ENCODE data around the gene GRM8. TPM values are rescaled to one million over a fixed set of nuclear protein-coding genes. Genes with fewer than 3 reads are reported as not detected.

Gene GRM8
- total and polyA plus RNA-seq, 2 experiments from 2014 or later, result not detected

- 8 to 10% methylated on average over 2 of the region's 2 CpGs for WGBS, 2 experiments (ENCODE audit: low coverage in 1 of 2, low lambda C conversion rate in 2 of 2, missing lambda C conversion rate in 2 of 2)
- Histone ChIP-seq H3F3A (ENCODE audit: insufficient read depth) (no peaks in the 10 kb centered on the region), H3K27me3 (replicated peaks; ENCODE audit: insufficient read depth) (no peaks in the 10 kb centered on the region), H3K9me3 (ENCODE audit: low read depth) (no peaks in the 10 kb centered on the region), H3K79me2 (ENCODE audit: insufficient read depth) (no peaks in the 10 kb centered on the region), H3K4me2 (ENCODE audit: unreplicated experiment) (no peak overlapping the region), H3K4me1 (ENCODE audit: insufficient read depth) (no peaks in the 10 kb centered on the region), H3K9ac (no peak overlapping the region), H3K27ac (no peak overlapping the region), H3K4me3 (no peak overlapping the region), H4K20me1 (ENCODE audit: insufficient read depth) (no peaks in the 10 kb centered on the region), H3K9me2 (ENCODE audit: insufficient read depth) (no peaks in the 10 kb centered on the region), H3K36me3 (ENCODE audit: low read depth) (no peaks in the 10 kb centered on the region), H2AFZ (no peak overlapping the region)
- peak; percentile 25 for DNase-seq
- TF ChIP-seq EZH2phosphoT487 (IDR thresholded peaks at IDR 0.05; ENCODE audit: insufficient read depth, low read depth) (no peak), EZH2 (IDR thresholded peaks at IDR 0.05; ENCODE audit: insufficient read depth, poor library complexity, severe bottlenecking) (no peak)
- in situ Hi-C loops (cut with MboI), result no loop called here
Observed at GRCh38 chr7:126856691-126857291, 395.9 kb downstream of the GRM8 start.

GRCh38 chr7:126845331-126845730 lies 407.4 kb downstream of the GRM8 start:
- Histone ChIP-seq H4K20me1 (ENCODE audit: insufficient read depth) (no peaks in the 10 kb centered on the region), H3K79me2 (ENCODE audit: insufficient read depth) (no peaks in the 10 kb centered on the region), H3K27me3 (replicated peaks; ENCODE audit: insufficient read depth) (no peaks in the 10 kb centered on the region), H3K9ac (no peak overlapping the region), H2AFZ (no peak overlapping the region), H3K4me1 (ENCODE audit: insufficient read depth) (no peaks in the 10 kb centered on the region), H3K4me2 (ENCODE audit: unreplicated experiment) (no peak overlapping the region), H3F3A (ENCODE audit: insufficient read depth) (no peaks in the 10 kb centered on the region), H3K9me2 (ENCODE audit: insufficient read depth) (no peaks in the 10 kb centered on the region), H3K36me3 (ENCODE audit: low read depth) (no peaks in the 10 kb centered on the region), H3K9me3 (ENCODE audit: low read depth) (no peaks in the 10 kb centered on the region), H3K27ac (no peak overlapping the region), H3K4me3 (no peak overlapping the region)
- DNase-seq, result no peak
- in situ Hi-C loops (cut with MboI), result no loop called here
- TF ChIP-seq EZH2 (IDR thresholded peaks at IDR 0.05; ENCODE audit: insufficient read depth, poor library complexity, severe bottlenecking), result no peak
- no peak for TF ChIP-seq EZH2phosphoT487 (IDR thresholded peaks at IDR 0.05; ENCODE audit: insufficient read depth, low read depth)

GRCh38 chr7:126843883-126844282 lies 408.9 kb downstream of the GRM8 start:
- Histone ChIP-seq H3K4me3 (no peak overlapping the region), H4K20me1 (ENCODE audit: insufficient read depth) (no peaks in the 10 kb centered on the region), H2AFZ (no peak overlapping the region), H3K27me3 (replicated peaks; ENCODE audit: insufficient read depth) (no peaks in the 10 kb centered on the region), H3F3A (ENCODE audit: insufficient read depth) (no peaks in the 10 kb centered on the region), H3K79me2 (ENCODE audit: insufficient read depth) (no peaks in the 10 kb centered on the region), H3K4me2 (ENCODE audit: unreplicated experiment) (no peak overlapping the region), H3K9me2 (ENCODE audit: insufficient read depth) (no peaks in the 10 kb centered on the region), H3K36me3 (ENCODE audit: low read depth) (no peaks in the 10 kb centered on the region), H3K4me1 (ENCODE audit: insufficient read depth) (no peaks in the 10 kb centered on the region), H3K9me3 (ENCODE audit: low read depth) (no peaks in the 10 kb centered on the region), H3K27ac (no peak overlapping the region), H3K9ac (no peak overlapping the region)
- in situ Hi-C loops (cut with MboI), result no loop called here
- TF ChIP-seq EZH2 (IDR thresholded peaks at IDR 0.05; ENCODE audit: insufficient read depth, poor library complexity, severe bottlenecking) (no peak), EZH2phosphoT487 (IDR thresholded peaks at IDR 0.05; ENCODE audit: insufficient read depth, low read depth) (no peak)
- DNase-seq, result no peak

- in situ Hi-C loops (cut with MboI), result no loop called here
- Histone ChIP-seq H4K20me1 (ENCODE audit: insufficient read depth) (no peaks in the 10 kb centered on the region), H3K79me2 (ENCODE audit: insufficient read depth) (no peaks in the 10 kb centered on the region), H3K36me3 (ENCODE audit: low read depth) (no peaks in the 10 kb centered on the region), H3K9ac (no peak overlapping the region), H3K9me3 (ENCODE audit: low read depth) (no peaks in the 10 kb centered on the region), H3K27me3 (replicated peaks; ENCODE audit: insufficient read depth) (no peaks in the 10 kb centered on the region), H3K27ac (no peak overlapping the region), H3K9me2 (ENCODE audit: insufficient read depth) (no peaks in the 10 kb centered on the region), H3K4me2 (ENCODE audit: unreplicated experiment) (no peak overlapping the region), H3K4me1 (ENCODE audit: insufficient read depth) (no peaks in the 10 kb centered on the region), H3K4me3 (no peak overlapping the region), H2AFZ (no peak overlapping the region), H3F3A (ENCODE audit: insufficient read depth) (no peaks in the 10 kb centered on the region)
- DNase-seq, result no peak
- WGBS, 2 experiments (ENCODE audit: low coverage in 1 of 2, low lambda C conversion rate in 2 of 2, missing lambda C conversion rate in 2 of 2), result 7 to 11% methylated on average over 2 of the region's 2 CpGs
- TF ChIP-seq EZH2phosphoT487 (IDR thresholded peaks at IDR 0.05; ENCODE audit: insufficient read depth, low read depth), result no peak
- TF ChIP-seq EZH2 (IDR thresholded peaks at IDR 0.05; ENCODE audit: insufficient read depth, poor library complexity, severe bottlenecking), result no peak
Observed at GRCh38 chr7:126843336-126843735, 409.4 kb downstream of the GRM8 start.

DNA sequence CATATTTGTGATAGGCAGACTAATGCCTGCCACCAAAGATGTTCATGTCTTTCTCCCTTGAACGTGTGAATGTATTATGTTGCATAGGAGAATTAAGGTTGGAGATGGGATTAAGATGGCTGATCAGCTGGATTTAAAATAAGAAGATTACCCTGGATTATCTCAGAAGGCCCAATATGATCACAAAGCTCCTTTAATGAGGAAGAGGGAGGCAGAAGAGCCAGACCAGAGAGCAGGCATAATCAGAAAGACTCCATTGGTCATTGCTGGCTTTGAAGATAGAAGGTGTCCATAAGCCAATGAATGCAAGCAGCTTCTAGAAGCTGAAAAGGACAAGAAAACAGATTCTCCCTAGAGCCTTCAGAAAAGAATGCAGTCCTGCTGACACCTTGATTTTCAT lies 410.3 kb downstream of the GRM8 start:
- no peak overlapping the region for H3K4me3 ChIP-seq
- H3K27me3 ChIP-seq (replicated peaks; ENCODE audit: insufficient read depth), result no peaks in the 10 kb centered on the region
- H3K36me3 ChIP-seq (ENCODE audit: low read depth), result no peaks in the 10 kb centered on the region
- no peaks in the 10 kb centered on the region for H3K79me2 ChIP-seq (ENCODE audit: insufficient read depth)
- DNase-seq, result no peak
- H3K9ac ChIP-seq, result no peak overlapping the region
- H3K4me2 ChIP-seq (ENCODE audit: unreplicated experiment), result no peak overlapping the region
- H2AFZ ChIP-seq, result no peak overlapping the region
- no peaks in the 10 kb centered on the region for H4K20me1 ChIP-seq (ENCODE audit: insufficient read depth)
- no peak overlapping the region for H3K27ac ChIP-seq
- no peaks in the 10 kb centered on the region for H3K9me2 ChIP-seq (ENCODE audit: insufficient read depth)
- TF ChIP-seq EZH2phosphoT487 (IDR thresholded peaks at IDR 0.05; ENCODE audit: insufficient read depth, low read depth) (no peak), EZH2 (IDR thresholded peaks at IDR 0.05; ENCODE audit: insufficient read depth, poor library complexity, severe bottlenecking) (no peak)
- H3K4me1 ChIP-seq (ENCODE audit: insufficient read depth), result no peaks in the 10 kb centered on the region
- no peaks in the 10 kb centered on the region for H3K9me3 ChIP-seq (ENCODE audit: low read depth)
- WGBS, 2 experiments (ENCODE audit: low coverage in 1 of 2, low lambda C conversion rate in 2 of 2, missing lambda C conversion rate in 2 of 2), result 10 to 11% methylated on average over 1 of the region's 1 CpG
- in situ Hi-C loops (cut with MboI), result no loop called here
- H3F3A ChIP-seq (ENCODE audit: insufficient read depth), result no peaks in the 10 kb centered on the region

All from GM23248 (cell line).